ENCODE measurements around the gene ICE2. TPM values are rescaled to one million over a fixed set of nuclear protein-coding genes. Genes with fewer than 3 reads are reported as not detected.

Gene ICE2
- total RNA-seq, 1 donor from 2014 or later: 49.9 TPM

DNA sequence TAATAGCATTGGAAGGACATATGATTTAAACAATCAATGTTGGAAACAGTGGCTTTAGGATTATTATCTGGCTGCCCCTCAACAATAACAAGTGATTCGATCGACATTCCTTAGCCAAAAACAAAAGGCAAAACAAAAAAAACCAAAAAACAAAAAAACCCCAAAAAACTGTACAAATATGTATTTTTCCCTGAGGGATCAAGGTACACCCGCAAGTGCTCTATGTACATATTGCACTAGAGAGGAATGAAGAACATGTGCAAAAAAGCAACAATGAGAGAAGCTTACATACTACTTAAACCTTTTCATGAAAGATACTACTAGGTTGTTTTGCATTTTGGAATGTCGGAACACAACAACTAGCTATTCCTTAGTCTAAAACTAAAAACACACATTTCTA lies 14.2 kb upstream of the ICE2 start:
- DNase-seq (no peak), ATAC-seq (no peak)
- intact Hi-C loops (cut with DNase I): no loop called here
- Histone ChIP-seq H3K4me1 (no peaks in the 10 kb centered on the region), H3K36me3 (peaks cover 26% of the 10 kb centered on the region), H3K27me3 (no peaks in the 10 kb centered on the region), H3K4me3 (no peak overlapping the region), H3K9me3 (no peaks in the 10 kb centered on the region), H3K27ac (no peak overlapping the region)
- TF ChIP-seq, protein P1, sequence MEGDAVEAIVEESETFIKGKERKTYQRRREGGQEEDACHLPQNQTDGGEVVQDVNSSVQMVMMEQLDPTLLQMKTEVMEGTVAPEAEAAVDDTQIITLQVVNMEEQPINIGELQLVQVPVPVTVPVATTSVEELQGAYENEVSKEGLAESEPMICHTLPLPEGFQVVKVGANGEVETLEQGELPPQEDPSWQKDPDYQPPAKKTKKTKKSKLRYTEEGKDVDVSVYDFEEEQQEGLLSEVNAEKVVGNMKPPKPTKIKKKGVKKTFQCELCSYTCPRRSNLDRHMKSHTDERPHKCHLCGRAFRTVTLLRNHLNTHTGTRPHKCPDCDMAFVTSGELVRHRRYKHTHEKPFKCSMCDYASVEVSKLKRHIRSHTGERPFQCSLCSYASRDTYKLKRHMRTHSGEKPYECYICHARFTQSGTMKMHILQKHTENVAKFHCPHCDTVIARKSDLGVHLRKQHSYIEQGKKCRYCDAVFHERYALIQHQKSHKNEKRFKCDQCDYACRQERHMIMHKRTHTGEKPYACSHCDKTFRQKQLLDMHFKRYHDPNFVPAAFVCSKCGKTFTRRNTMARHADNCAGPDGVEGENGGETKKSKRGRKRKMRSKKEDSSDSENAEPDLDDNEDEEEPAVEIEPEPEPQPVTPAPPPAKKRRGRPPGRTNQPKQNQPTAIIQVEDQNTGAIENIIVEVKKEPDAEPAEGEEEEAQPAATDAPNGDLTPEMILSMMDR (IDR thresholded peaks at IDR 0.05): no peak

DNA sequence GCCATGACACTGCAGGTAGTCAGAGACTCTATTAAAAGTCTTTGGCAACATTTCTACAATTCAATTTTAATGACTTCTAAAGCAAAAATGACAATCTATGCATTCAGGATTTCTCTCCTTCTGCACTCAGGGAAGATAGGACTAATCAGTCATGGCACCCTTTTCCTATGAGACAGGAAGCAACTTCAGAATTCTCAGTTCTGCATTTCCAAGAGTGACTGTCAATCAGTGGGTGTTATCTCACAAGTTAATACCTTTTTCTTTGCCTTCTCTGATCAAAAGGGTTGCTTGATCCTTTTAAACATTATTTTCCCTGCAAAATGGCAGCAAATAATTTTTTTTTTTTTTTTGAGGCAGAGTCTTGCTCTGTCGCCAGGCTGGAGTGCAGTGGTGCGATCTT lies 7.8 kb upstream of the ICE2 start:
- Histone ChIP-seq H3K4me3 (no peak overlapping the region), H3K36me3 (no peaks in the 10 kb centered on the region), H3K27me3 (no peaks in the 10 kb centered on the region), H3K9me3 (no peaks in the 10 kb centered on the region), H3K27ac (no peak overlapping the region), H3K4me1 (no peaks in the 10 kb centered on the region)
- TF ChIP-seq, protein P1 (IDR thresholded peaks at IDR 0.05): no peak
- ATAC-seq: no peak
- DNase-seq: no peak
- intact Hi-C loops (cut with DNase I): no loop called here

DNA sequence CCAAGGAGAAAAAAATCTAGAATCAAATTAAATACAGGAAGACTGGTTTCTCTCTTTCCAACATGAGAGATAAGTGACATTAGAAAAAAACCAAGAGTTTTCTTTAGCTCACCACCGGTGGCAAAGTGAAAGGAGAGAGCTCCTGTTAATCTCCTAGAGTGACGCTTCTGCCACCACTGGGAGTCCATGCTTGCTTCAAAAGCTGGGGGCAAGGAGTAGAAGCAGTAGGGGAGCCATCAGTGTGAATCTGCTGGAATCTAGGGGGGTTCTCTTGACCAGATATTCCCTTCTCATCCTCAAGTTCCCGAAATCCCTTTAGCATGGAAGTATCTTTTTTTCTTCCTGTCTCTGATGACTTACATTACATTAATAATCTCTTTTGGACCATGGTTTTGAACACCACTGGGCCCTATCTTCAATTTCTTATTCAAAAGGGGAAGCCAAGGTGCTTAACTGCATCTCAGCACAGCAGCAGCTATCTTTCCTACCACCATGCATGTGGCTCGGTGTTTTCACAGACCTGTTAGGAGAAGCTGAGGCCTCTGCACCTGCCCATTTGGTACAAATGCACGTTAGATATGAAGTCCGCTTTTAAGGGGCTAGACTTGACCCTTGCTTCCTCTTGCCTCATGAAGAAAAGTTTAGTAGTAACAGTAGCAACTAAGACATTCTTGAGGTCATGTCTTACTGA lies 6.6 kb upstream of the ICE2 start:
- TF ChIP-seq, protein P1 (IDR thresholded peaks at IDR 0.05): no peak
- no peaks in the 10 kb centered on the region for H3K27me3 ChIP-seq
- H3K36me3 ChIP-seq: no peaks in the 10 kb centered on the region
- no peak overlapping the region for H3K27ac ChIP-seq
- DNase-seq (no peak), ATAC-seq (no peak)
- no peaks in the 10 kb centered on the region for H3K9me3 ChIP-seq
- intact Hi-C loops (cut with DNase I): no loop called here
- H3K4me1 ChIP-seq: no peaks in the 10 kb centered on the region
- H3K4me3 ChIP-seq: no peak overlapping the region

DNA sequence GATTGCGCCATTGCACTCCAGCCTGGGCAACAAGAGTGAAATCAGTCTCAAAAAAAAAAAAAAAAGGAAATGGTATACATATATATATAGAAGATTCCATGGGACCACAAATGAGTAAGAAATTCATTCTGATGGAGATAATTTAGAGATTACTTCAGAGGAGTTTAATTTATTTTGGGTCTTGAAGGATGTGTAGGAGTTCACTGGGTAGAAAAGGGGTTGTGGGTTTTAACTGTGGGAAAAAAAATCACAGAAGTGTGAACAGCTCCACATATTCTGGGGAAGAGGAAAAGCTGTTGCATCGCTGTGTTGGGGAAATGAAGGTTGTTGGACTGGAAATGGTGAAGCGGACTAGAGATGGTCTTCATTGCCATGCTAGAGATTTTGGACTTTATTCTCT lies 4.1 kb upstream of the ICE2 start:
- TF ChIP-seq, protein P1 (IDR thresholded peaks at IDR 0.05): no peak
- H3K27me3 ChIP-seq: no peaks in the 10 kb centered on the region
- no peaks in the 10 kb centered on the region for H3K36me3 ChIP-seq
- intact Hi-C loops (cut with DNase I): no loop called here
- H3K4me3 ChIP-seq: no peak overlapping the region
- no peaks in the 10 kb centered on the region for H3K9me3 ChIP-seq
- DNase-seq (no peak), ATAC-seq (no peak)
- no peak overlapping the region for H3K27ac ChIP-seq
- H3K4me1 ChIP-seq: peaks cover 8% of the 10 kb centered on the region

DNA sequence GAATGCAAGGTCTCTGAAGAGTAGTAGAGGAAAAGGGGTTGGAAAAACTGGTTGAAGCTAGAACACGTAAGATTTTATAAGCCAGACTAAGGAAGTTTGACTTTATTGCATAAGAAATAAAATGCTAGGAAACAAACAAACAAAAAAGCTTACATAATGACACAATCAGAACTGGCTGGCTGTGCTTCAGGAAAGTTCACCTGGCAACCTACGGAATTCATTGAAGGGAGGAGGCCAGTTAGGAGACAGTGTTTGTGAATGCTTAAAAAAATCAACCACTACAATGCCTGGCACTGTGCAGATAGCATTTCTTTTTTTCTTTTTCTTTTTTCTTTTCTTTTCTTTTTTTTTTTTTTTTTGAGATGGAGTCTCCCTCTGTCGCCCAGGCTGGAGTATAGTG lies 1.9 kb upstream of the ICE2 start:
- TF ChIP-seq, protein P1 (IDR thresholded peaks at IDR 0.05): no peak
- Histone ChIP-seq H3K4me1 (peaks cover 27% of the 10 kb centered on the region), H3K4me3 (no peak overlapping the region), H3K27me3 (no peaks in the 10 kb centered on the region), H3K9me3 (no peaks in the 10 kb centered on the region), H3K36me3 (no peaks in the 10 kb centered on the region), H3K27ac (no peak overlapping the region)
- DNase-seq (no peak), ATAC-seq (no peak)
- intact Hi-C loops (cut with DNase I): no loop called here

DNA sequence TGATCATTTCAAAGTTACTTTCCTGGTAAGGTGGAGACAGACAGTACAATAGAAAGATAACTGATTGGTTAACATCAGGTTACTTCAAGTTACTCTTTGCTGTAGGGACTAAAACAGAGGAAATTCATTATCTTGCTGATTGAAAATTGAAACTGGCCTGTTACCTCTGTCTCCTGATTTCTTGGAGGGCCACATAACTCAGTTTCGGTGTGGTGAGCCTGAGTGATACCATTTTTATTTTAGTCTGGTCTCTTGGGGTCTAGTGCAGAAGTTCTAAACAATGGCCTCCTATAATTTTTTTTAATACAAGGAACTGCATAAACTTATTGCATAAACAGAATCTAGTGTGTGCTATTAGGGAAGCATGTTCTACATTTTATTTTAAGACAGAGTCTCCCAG lies 1.2 kb upstream of the ICE2 start:
- intact Hi-C loops (cut with DNase I): no loop called here

More for the DNA sequence above, 1.2 kb upstream of the ICE2 start:
- Histone ChIP-seq H3K9me3 (no peaks in the 10 kb centered on the region), H3K27ac (peak overlapping the region; percentile 94), H3K27me3 (no peaks in the 10 kb centered on the region), H3K4me3 (no peak overlapping the region), H3K36me3 (no peaks in the 10 kb centered on the region), H3K4me1 (peaks cover 27% of the 10 kb centered on the region)
- no peak for DNase-seq
- ATAC-seq: no peak
- TF ChIP-seq, protein P1 (IDR thresholded peaks at IDR 0.05): no peak
